ENCODE measurements around the gene RABGGTA.

Gene RABGGTA

GRCh38 chr14:24268225-24268624 is 3.2 kb downstream of the RABGGTA start:
- no peak for TF ChIP-seq CTCF (IDR thresholded peaks at IDR 0.05; ENCODE audit: extremely low read depth, missing control alignments)
- DNase-seq (ENCODE audit: low spot score), result no peak

- no peak for TF ChIP-seq CTCF (IDR thresholded peaks at IDR 0.05; ENCODE audit: extremely low read depth, missing control alignments)
- DNase-seq (ENCODE audit: low spot score), result no peak
Observed at GRCh38 chr14:24267516-24267915, 3.9 kb downstream of the RABGGTA start.

GRCh38 chr14:24266344-24267244 is 4.8 kb downstream of the RABGGTA start:
- TF ChIP-seq CTCF (IDR thresholded peaks at IDR 0.05; ENCODE audit: extremely low read depth, missing control alignments), result no peak
- DNase-seq (ENCODE audit: low spot score), result no peak

GRCh38 chr14:24264298-24264697 is 7.1 kb downstream of the RABGGTA start:
- TF ChIP-seq CTCF (IDR thresholded peaks at IDR 0.05; ENCODE audit: extremely low read depth, missing control alignments), result no peak
- no peak for DNase-seq (ENCODE audit: low spot score)

- no peak for DNase-seq (ENCODE audit: low spot score)
- TF ChIP-seq CTCF (IDR thresholded peaks at IDR 0.05; ENCODE audit: extremely low read depth, missing control alignments), result no peak
Observed at GRCh38 chr14:24263848-24264247, 7.5 kb downstream of the RABGGTA start.

- no peak for DNase-seq (ENCODE audit: low spot score)
- no peak for TF ChIP-seq CTCF (IDR thresholded peaks at IDR 0.05; ENCODE audit: extremely low read depth, missing control alignments)
Observed at GRCh38 chr14:24262821-24263733, 8.3 kb downstream of the RABGGTA start, which contains the start of gene TGM1. Gene TGM1 (minus strand): TSS chr14:24263177. CDS start chr14:24262352, 825 bp downstream.

- TF ChIP-seq CTCF (IDR thresholded peaks at IDR 0.05; ENCODE audit: extremely low read depth, missing control alignments), result no peak
- DNase-seq (ENCODE audit: low spot score), result no peak
Observed at GRCh38 chr14:24261969-24262327, 9.4 kb downstream of the RABGGTA start.

Data from GM20000 (cell line).